ENCODE results near the gene TENM3.

Gene TENM3

DNA sequence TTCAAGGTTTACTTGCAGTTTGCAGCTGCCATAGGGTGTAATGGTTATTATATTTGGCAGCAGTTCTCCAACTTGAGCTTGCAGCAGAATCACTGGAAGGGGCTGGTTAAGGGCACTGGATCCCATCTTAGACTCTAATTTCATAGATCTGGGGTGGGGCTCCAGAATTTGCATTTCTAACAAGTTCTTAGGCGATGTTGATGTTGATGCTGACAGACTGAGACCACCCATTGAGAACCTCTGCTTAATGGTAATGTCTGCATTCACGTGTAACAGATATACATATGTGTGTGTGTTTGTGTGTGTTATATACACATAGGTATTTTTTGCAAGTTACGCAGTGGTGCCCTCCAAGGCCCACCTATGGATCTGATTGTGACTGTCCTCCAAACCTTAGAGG lies 13.8 kb downstream of the TENM3 start:
- H3K4me3 ChIP-seq (ENCODE audit: control insufficient read depth, low read depth, low read length) = no peak overlapping the region
- TF ChIP-seq, protein P1, sequence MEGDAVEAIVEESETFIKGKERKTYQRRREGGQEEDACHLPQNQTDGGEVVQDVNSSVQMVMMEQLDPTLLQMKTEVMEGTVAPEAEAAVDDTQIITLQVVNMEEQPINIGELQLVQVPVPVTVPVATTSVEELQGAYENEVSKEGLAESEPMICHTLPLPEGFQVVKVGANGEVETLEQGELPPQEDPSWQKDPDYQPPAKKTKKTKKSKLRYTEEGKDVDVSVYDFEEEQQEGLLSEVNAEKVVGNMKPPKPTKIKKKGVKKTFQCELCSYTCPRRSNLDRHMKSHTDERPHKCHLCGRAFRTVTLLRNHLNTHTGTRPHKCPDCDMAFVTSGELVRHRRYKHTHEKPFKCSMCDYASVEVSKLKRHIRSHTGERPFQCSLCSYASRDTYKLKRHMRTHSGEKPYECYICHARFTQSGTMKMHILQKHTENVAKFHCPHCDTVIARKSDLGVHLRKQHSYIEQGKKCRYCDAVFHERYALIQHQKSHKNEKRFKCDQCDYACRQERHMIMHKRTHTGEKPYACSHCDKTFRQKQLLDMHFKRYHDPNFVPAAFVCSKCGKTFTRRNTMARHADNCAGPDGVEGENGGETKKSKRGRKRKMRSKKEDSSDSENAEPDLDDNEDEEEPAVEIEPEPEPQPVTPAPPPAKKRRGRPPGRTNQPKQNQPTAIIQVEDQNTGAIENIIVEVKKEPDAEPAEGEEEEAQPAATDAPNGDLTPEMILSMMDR (IDR thresholded peaks at IDR 0.05; ENCODE audit: control insufficient read depth, insufficient read depth, low read depth, low read length, missing control alignments) = no peak
- DNase-seq (ENCODE audit: low read depth) = no peak

DNA sequence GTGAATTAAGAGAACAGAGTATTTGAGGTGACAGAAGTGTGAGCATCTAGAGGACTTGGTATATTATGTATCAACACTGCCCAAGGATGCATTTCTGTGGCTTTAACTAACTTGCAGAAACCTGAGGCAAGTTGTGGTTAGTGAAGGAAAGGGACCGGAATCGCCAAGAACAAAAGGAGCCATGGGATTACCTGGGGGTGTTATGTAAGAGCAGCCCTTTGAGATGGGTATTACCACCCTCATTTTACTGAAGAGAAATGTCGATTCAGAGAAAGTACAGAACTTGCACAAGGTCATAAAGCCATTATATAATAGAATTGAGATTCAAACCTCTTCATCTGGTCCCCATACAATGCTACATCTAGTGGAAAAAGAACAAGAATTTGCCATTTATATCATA lies 14.3 kb downstream of the TENM3 start:
- no peak overlapping the region for H3K4me3 ChIP-seq (ENCODE audit: control insufficient read depth, low read depth, low read length)
- no peak for DNase-seq (ENCODE audit: low read depth)
- TF ChIP-seq, protein P1 (IDR thresholded peaks at IDR 0.05; ENCODE audit: control insufficient read depth, insufficient read depth, low read depth, low read length, missing control alignments) = no peak

DNA sequence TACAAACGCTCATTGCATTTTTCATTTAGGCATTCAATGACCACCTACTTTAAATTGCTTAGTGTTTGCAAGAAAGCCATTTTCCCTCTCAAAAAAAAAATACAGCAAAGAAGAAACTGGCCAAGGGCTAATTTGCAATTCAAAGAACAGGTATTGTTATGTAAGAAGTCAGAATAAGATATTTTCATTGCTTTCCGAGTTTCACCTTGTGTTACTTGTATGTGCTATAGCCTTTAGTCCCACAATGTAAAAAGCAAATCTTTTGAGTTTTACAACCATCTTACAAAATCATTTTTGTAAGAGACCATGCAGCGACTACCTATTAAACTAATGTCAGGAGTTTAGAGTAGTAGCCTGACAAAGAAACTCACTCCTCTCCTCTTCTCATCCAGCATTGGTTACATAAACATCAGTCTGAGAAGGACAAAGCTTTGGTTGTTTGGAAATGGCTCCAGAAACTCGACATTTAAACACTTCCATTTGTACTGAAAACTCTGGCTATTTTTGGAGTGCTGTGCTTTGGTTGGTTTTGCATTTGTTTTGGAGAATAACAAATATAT lies 15.3 kb downstream of the TENM3 start:
- TF ChIP-seq, protein P1 (IDR thresholded peaks at IDR 0.05; ENCODE audit: control insufficient read depth, insufficient read depth, low read depth, low read length, missing control alignments) = no peak
- no peak overlapping the region for H3K4me3 ChIP-seq (ENCODE audit: control insufficient read depth, low read depth, low read length)
- DNase-seq (ENCODE audit: low read depth) = no peak

DNA sequence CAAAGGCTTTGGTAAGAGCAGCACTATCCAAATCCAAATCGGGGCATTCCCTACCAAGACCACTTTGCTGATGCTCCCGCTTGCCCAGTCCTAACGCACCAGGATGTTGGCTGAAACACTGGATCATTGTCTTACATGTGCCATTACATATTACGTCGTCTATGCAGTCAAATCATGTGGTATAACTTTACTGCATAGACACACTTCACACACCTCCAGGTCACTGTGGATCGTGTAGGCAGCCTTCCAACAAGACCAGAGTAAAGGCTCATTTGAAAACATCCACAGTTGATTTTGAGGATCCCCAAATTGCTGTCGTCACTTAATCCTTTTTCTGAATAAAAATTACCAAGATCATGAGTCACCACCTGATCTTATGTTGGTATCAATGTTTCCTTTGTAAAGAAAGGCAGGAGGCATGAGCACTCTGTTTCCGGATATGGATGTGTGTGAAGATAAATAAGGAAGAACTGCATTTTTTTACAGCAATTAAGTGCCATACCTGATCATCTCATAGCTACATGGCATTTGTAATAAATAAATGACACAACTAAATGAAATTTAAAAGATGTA lies 18.5 kb downstream of the TENM3 start:
- DNase-seq (ENCODE audit: low read depth) = no peak
- TF ChIP-seq, protein P1 (IDR thresholded peaks at IDR 0.05; ENCODE audit: control insufficient read depth, insufficient read depth, low read depth, low read length, missing control alignments) = no peak
- H3K4me3 ChIP-seq (ENCODE audit: control insufficient read depth, low read depth, low read length) = no peak overlapping the region

- H3K4me3 ChIP-seq (ENCODE audit: control insufficient read depth, low read depth, low read length) = no peak overlapping the region
- TF ChIP-seq, protein P1 (IDR thresholded peaks at IDR 0.05; ENCODE audit: control insufficient read depth, insufficient read depth, low read depth, low read length, missing control alignments) = no peak
- DNase-seq (ENCODE audit: low read depth) = no peak
Observed at GRCh38 chr4:182263562-182263961, 20.4 kb downstream of the TENM3 start.

- TF ChIP-seq, protein P1 (IDR thresholded peaks at IDR 0.05; ENCODE audit: control insufficient read depth, insufficient read depth, low read depth, low read length, missing control alignments) = no peak
- DNase-seq (ENCODE audit: low read depth) = no peak
- H3K4me3 ChIP-seq (ENCODE audit: control insufficient read depth, low read depth, low read length) = no peak overlapping the region
Observed at GRCh38 chr4:182264139-182264752, 21.0 kb downstream of the TENM3 start.
